ENCODE results near the gene SBK2. TPM values are rescaled to one million over a fixed set of nuclear protein-coding genes. Genes with fewer than 3 reads are reported as not detected.

The SBK2 gene
- total and polyA plus RNA-seq, 9 of the 15 experiments (the other 6 are each of a cell fraction or from before 2014, with no cell fraction given), result not detected

- Histone ChIP-seq H4K20me1 (replicated peaks; ENCODE audit: control insufficient read depth, insufficient read depth, low read length) (no peaks in the 10 kb centered on the region), H3K79me2 (ENCODE audit: control insufficient read depth, insufficient read depth, low read length) (no peaks in the 10 kb centered on the region), H3K4me2 (ENCODE audit: insufficient read depth, low read length) (no peak overlapping the region), H3K4me1 (replicated peaks in 1 of 2; ENCODE audit: control insufficient read depth in 2 of 2, insufficient read depth in 2 of 2, low read length in 2 of 2) (peaks cover 5 to 43% of the 10 kb centered on the region in 2 experiments; a peak in 4 of 5 replicates), H3K27me3 (ENCODE audit: control insufficient read depth in 2 of 2, insufficient read depth in 2 of 2, low read length in 2 of 2) (no peaks in the 10 kb centered on the region), H3K27ac (ENCODE audit: extremely low read depth, low read depth, low read length) (no peak overlapping the region), H3K9ac (ENCODE audit: insufficient read depth in 1 of 2, low read depth in 2 of 2, low read length in 2 of 2) (no peak overlapping the region), H2AFZ (ENCODE audit: low read depth, low read length) (no peak overlapping the region), H3K9me3 (replicated peaks; ENCODE audit: control insufficient read depth, insufficient read depth, low read depth, low read length) (no peaks in the 10 kb centered on the region), H3K36me3 (ENCODE audit: control insufficient read depth, insufficient read depth, low read length) (no peaks in the 10 kb centered on the region), H3K4me3 (no peak overlapping the region), H3K9me1 (ENCODE audit: control insufficient read depth, insufficient read depth, low read length) (peaks cover 4% of the 10 kb centered on the region)
- ChIA-PET CTCF (ENCODE audit: low intra/inter-chr PET ratio) (no interaction called here), POLR2A (interaction anchor here (0.5 kb wide), 1 partner anchor 22 kb away, joined by 3 read pairs; no protein-coding TSS in a partner anchor)
- TF ChIP-seq ZBTB43 (CRISPR knock-in tag; IDR thresholded peaks at IDR 0.05), result peak; percentile 39; the same call in 1 of the 2 replicates
- TF ChIP-seq BCLAF1 (IDR thresholded peaks at IDR 0.05; ENCODE audit: borderline replicate concordance in 1 of 2, control insufficient read depth in 1 of 2, low read depth in 2 of 2, low read length in 1 of 2), result no peak
- TF ChIP-seq HDAC1 (IDR thresholded peaks at IDR 0.05), result no peak
- 56% methylated on average over 32 of the region's 33 CpGs for WGBS (ENCODE audit: insufficient coverage, low coverage, missing lambda C conversion rate)
- intact Hi-C loops (cut with micrococcal nuclease) (no loop called here), in situ Hi-C loops (cut with MboI) (no loop called here)
- BruUV-seq (replicated peaks), result no TSS peak
- DNase-seq (ENCODE audit: extremely low read depth in 1 of 4, low spot score in 3 of 4), result no peak
- ATAC-seq, result no peak
- no peak for FAIRE-seq
Observed at GRCh38 chr19:55539090-55539984, 2.4 kb upstream of the SBK2 start.
